GM19468 (cell line): ENCODE measurements around the gene VEZT.
A peak's percentile ranks its signal among the peaks of the same experiment; 100 is the strongest.
"Not testable (repeated sequence)": the region's sequence is repeated elsewhere in the genome, so short reads cannot be mapped to it uniquely, and the experiment has no call there.

Source experiments
- ATAC-seq: cut with Tn5 transposase; IDR thresholded peaks from one replicate; pipeline ENCODE4 v1.9.1; 2021; ENCODE audit warnings: mild to moderate bottlenecking, moderate library complexity, moderate number of reproducible peaks; ENCODE audit not compliant: unreplicated experiment; ENCODE audit errors: extremely low read depth

VEZT gene

GRCh38 chr12:95217377-95218149 is at the start of gene VEZT, which contains the start of gene FGD6:
Gene VEZT, plus strand, starts transcription at chr12:95217807. Its CDS starts 44 bp downstream, at chr12:95217851.
Gene FGD6, minus strand, starts transcription at chr12:95217467. Its CDS starts 227 bp downstream, at chr12:95217240.
- peak; percentile 94 for ATAC-seq

- no peak for ATAC-seq
Observed at GRCh38 chr12:95168746-95169145, 48.9 kb upstream of the VEZT start.

GRCh38 chr12:95169368-95169767 is 48.2 kb upstream of the VEZT start:
- ATAC-seq = no peak

GRCh38 chr12:95173392-95174251 is 44.0 kb upstream of the VEZT start:
- ATAC-seq = no peak

GRCh38 chr12:95177201-95177768 is 40.3 kb upstream of the VEZT start:
- no peak for ATAC-seq

GRCh38 chr12:95178136-95178535 is 39.5 kb upstream of the VEZT start:
- ATAC-seq = no peak

- no peak for ATAC-seq
Observed at GRCh38 chr12:95179011-95179410, 38.6 kb upstream of the VEZT start.

GRCh38 chr12:95181103-95181502 is 36.5 kb upstream of the VEZT start:
- ATAC-seq = no peak

- ATAC-seq = no peak
Observed at GRCh38 chr12:95182868-95183415, 34.7 kb upstream of the VEZT start.

GRCh38 chr12:95184121-95184520 is 33.5 kb upstream of the VEZT start:
- ATAC-seq = no peak

- no peak for ATAC-seq
Observed at GRCh38 chr12:95185072-95185471, 32.5 kb upstream of the VEZT start.

GRCh38 chr12:95185854-95186253 is 31.8 kb upstream of the VEZT start:
- no peak for ATAC-seq

- ATAC-seq = no peak
Observed at GRCh38 chr12:95187865-95188415, 29.7 kb upstream of the VEZT start.

- ATAC-seq = no peak
Observed at GRCh38 chr12:95191060-95191696, 26.4 kb upstream of the VEZT start.

GRCh38 chr12:95192271-95192670 is 25.3 kb upstream of the VEZT start:
- no peak for ATAC-seq

GRCh38 chr12:95193139-95193538 is 24.5 kb upstream of the VEZT start:
- ATAC-seq = no peak

GRCh38 chr12:95195122-95195521 is 22.5 kb upstream of the VEZT start:
- ATAC-seq = no peak

GRCh38 chr12:95196875-95197569 is 20.6 kb upstream of the VEZT start:
- not testable (repeated sequence) for ATAC-seq

GRCh38 chr12:95197636-95198035 is 20.0 kb upstream of the VEZT start:
- ATAC-seq = no peak
